Duodenal mucosa (tissue), 2 donors: ENCODE data around the gene PRR33.
"Not testable (repeated sequence)": the region's sequence is repeated elsewhere in the genome, so short reads cannot be mapped to it uniquely, and the experiment has no call there.

ENCODE experiments used
- H3K27ac ChIP-seq: one replicate; pipeline ENCODE4 v1.7.0; 2013; ENCODE audit warnings: low read depth, low read length
- H3K27me3 ChIP-seq, 2 donors: one replicate each; pipeline ENCODE4 v1.7.0; 2013; ENCODE audit warnings: low read length in 2 of 2, control low read depth in 1 of 2; ENCODE audit not compliant: insufficient read depth in 2 of 2, control insufficient read depth in 1 of 2
- H3K36me3 ChIP-seq, 2 donors: one replicate each; pipeline ENCODE4 v1.7.0; 2013; ENCODE audit warnings: low read length in 2 of 2, control low read depth in 1 of 2; ENCODE audit not compliant: insufficient read depth in 2 of 2, control insufficient read depth in 1 of 2
- H3K4me1 ChIP-seq, 2 donors: one replicate each; pipeline ENCODE4 v1.7.0; 2013; ENCODE audit warnings: low read length in 2 of 2, control low read depth in 1 of 2; ENCODE audit not compliant: insufficient read depth in 2 of 2, control insufficient read depth in 1 of 2
- H3K4me3 ChIP-seq, 2 donors: one replicate each; pipeline ENCODE4 v1.7.0; 2013; ENCODE audit warnings: low read length in 2 of 2, low read depth in 1 of 2
- H3K9ac ChIP-seq, 2 donors: one replicate each; pipeline ENCODE4 v1.7.0; 2013; ENCODE audit warnings: low read length in 2 of 2, low read depth in 1 of 2
- H3K9me3 ChIP-seq, 2 donors: one replicate each; pipeline ENCODE4 v1.7.0; 2013; ENCODE audit warnings: low read length in 2 of 2, control low read depth in 1 of 2; ENCODE audit not compliant: control insufficient read depth in 1 of 2

PRR33 gene

DNA sequence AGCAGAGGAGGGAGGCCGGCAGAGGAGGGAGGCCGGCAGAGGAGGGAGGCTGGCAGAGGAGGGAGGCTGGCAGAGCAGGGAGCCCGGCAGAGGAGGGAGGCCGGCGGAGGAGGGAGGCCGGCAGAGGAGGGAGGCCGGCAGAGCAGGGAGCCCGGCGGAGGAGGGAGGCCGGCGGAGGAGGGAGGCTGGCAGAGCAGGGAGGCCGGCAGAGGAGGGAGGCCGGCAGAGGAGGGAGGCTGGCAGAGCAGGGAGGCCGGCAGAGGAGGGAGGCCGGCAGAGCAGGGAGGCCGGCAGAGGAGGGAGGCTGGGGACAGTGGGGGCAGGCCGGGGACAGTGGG lies 17.9 kb downstream of the PRR33 start:
- not testable (repeated sequence) for H3K4me3 ChIP-seq, H3K27ac ChIP-seq

DNA sequence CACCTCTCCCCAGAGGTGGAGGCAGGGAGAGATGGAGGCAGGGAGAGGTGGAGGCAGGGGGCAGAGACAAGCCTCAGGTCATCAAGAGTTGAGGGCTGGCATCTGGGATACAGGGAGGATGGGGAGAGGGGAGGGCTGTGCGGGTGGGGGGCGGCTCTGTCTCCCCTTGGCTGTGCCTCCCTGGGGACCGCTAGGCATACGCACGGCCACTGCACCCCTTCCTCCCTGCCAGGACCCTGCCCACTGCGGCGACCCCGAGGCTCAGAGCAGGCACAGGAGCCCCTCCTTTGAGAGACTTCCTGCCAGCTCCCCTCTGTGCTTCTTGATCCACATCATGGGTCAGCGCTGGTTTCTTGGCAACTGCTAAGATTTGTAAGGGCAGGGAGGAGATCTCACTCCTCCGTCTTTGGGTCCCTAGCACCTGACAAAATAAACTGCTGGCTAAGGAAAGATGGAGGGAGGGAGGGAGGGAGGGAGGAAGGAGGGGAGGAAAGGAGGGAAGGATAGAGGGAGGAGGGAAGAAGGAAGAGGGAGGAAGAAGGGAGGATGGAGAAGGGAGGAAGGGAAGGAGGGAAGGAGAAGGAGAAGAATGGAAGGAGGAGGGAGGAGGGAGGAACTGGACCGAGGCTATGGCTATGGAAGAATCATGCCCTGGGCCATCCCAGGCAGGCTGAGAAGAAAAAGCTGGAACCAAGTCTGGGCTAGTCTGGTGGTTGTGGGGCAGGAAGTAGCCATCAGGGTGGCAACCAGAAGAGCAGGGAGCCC lies 18.5 kb downstream of the PRR33 start:
- no peak overlapping the region for H3K4me3 ChIP-seq

More for the DNA sequence above, 17.9 kb downstream of the PRR33 start:
- not testable (repeated sequence) for H3K36me3 ChIP-seq, H3K27me3 ChIP-seq, H3K9ac ChIP-seq, H3K9me3 ChIP-seq
- H3K4me1 ChIP-seq: peaks cover 0 to 16% of the 10 kb centered on the region in 2 donors

GRCh38 chr11:1872267-1872985 lies 19.3 kb downstream of the PRR33 start:
- no peak overlapping the region for H3K27ac ChIP-seq
- no peak overlapping the region for H3K4me3 ChIP-seq
- peaks cover 0 to 3% of the 10 kb centered on the region in 2 donors for H3K27me3 ChIP-seq
- H3K9ac ChIP-seq: no peak overlapping the region
- H3K4me1 ChIP-seq: peaks cover 0 to 18% of the 10 kb centered on the region in 2 donors
- no peaks in the 10 kb centered on the region for H3K36me3 ChIP-seq
- H3K9me3 ChIP-seq: no peaks in the 10 kb centered on the region

More for the DNA sequence above, 18.5 kb downstream of the PRR33 start:
- H3K36me3 ChIP-seq: no peaks in the 10 kb centered on the region
- peaks cover 0 to 3% of the 10 kb centered on the region in 2 donors for H3K27me3 ChIP-seq
- no peak overlapping the region for H3K9ac ChIP-seq
- peak overlapping the region; percentile 32 for H3K27ac ChIP-seq
- no peaks in the 10 kb centered on the region for H3K9me3 ChIP-seq
- H3K4me1 ChIP-seq: peaks cover 0 to 18% of the 10 kb centered on the region in 2 donors

GRCh38 chr11:1871531-1871930 lies 20.2 kb downstream of the PRR33 start:
- no peak overlapping the region for H3K27ac ChIP-seq
- no peak overlapping the region for H3K9ac ChIP-seq
- H3K9me3 ChIP-seq: no peaks in the 10 kb centered on the region
- H3K4me1 ChIP-seq: peaks cover 0 to 17% of the 10 kb centered on the region in 2 donors
- H3K36me3 ChIP-seq: no peaks in the 10 kb centered on the region
- peak overlapping the region; percentile 36 to 40 for H3K4me3 ChIP-seq
- H3K27me3 ChIP-seq: peaks cover 0 to 3% of the 10 kb centered on the region in 2 donors

DNA sequence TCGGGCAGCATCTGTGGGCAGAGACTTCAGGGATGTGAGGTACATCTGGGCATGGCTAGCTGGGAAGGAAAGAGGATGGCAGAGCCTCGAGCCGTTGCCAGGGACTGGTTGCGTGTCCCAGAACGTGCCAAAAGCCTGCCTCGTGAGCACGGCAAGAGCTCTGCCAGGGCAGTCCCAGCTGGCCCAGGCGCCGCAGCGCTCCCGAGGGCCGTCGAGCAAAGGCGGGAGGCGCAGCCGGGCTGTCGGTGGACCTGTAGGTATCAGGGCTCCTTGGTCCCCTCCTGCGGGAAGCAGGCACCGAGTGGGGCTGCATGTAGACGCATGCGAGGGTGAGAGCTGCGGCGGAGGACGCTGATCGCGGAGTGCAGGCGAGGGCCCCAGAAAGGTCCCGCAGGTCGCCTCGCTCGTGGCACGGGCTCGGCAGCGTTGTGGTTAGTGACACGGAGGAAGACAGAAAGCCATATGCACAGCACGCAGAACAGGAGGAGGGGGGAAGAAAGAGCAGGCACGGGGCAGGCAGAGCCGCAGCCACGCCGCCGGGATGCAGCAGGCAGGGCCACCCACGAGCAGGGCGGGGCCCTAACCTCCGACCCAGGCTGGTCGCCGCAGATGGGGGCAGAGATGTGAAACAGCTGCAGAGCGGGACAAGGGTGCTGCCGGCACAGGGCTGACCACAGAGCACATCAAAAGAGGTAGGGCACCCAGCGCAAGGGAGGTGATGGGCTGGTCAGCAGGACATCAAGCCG lies 20.8 kb downstream of the PRR33 start:
- Histone ChIP-seq H3K27ac (peak overlapping the region; percentile 10), H3K36me3 (no peaks in the 10 kb centered on the region), H3K9ac (peak overlapping the region in 1 of 2 donors; percentile 1), H3K4me3 (peak overlapping the region; percentile 36 to 40), H3K9me3 (no peaks in the 10 kb centered on the region), H3K4me1 (peaks cover 0 to 17% of the 10 kb centered on the region in 2 donors), H3K27me3 (peaks cover 0 to 3% of the 10 kb centered on the region in 2 donors)

DNA sequence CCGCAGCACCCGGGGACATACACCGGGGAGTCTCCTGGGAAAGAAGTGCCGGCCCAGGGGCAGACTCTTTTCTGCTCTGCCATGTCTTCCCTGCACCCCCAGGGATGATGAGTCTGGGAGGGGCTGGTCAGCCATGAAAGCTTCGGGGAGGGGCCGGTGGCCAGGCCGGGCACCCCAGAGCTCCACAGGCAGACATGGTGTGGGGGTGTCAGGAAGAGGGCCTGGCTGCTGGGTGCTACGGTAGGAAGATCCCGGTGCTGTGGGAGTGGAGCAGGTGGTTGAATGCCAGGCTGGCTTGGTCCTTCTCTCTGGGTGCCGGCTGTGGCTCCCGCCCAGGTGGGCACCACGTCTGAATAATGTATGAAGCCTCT lies 21.4 kb downstream of the PRR33 start:
- Histone ChIP-seq H3K27ac (no peak overlapping the region), H3K27me3 (peaks cover 0 to 3% of the 10 kb centered on the region in 2 donors), H3K36me3 (no peaks in the 10 kb centered on the region), H3K4me3 (peak overlapping the region in 1 of 2 donors; percentile 36), H3K9ac (peak overlapping the region in 1 of 2 donors; percentile 1), H3K4me1 (peaks cover 0 to 16% of the 10 kb centered on the region in 2 donors), H3K9me3 (no peaks in the 10 kb centered on the region)

- Histone ChIP-seq H3K9ac (no peak overlapping the region), H3K27me3 (peaks cover 0 to 3% of the 10 kb centered on the region in 2 donors), H3K27ac (peak overlapping the region; percentile 10), H3K4me3 (peak overlapping the region in 1 of 2 donors; percentile 16), H3K36me3 (no peaks in the 10 kb centered on the region), H3K4me1 (peaks cover 0 to 21% of the 10 kb centered on the region in 2 donors), H3K9me3 (no peaks in the 10 kb centered on the region)
These were observed 22.0 kb downstream of the PRR33 start for GRCh38 chr11:1869427-1870325.

DNA sequence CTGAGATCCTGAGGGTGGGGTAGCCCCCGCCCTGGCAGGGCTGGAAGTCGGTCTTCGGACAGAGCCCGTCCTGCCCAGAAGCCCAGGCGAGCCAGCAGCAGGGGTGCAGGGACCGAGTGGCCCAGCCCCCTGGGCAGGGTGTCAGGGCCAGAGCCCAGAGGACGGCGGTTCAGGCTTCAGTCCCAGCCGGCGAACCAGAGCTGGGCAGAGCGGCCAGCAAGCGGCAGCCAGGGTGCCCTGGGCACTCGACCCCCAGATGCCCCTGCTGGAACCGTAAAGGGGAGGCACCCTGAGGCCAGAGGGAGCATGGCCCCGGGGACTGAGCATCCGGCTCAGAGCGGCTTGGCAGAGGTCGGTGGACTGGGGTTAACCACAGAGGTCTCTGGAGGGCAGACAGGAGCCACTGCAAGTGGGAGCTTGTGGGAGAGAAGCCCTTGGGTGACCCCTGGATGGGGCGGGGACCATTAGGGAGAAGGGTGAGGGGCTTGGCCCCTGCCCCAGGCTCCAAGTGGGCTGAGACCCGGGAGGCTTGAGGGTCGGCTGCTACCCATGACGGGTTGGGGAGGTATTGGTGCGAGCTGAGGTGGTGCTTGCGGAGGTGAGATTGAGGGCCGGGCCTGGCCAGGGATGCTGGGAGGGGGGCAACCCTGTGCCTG lies 22.9 kb downstream of the PRR33 start:
- Histone ChIP-seq H3K9ac (no peak overlapping the region), H3K36me3 (no peaks in the 10 kb centered on the region), H3K4me1 (peaks cover under 1 to 23% of the 10 kb centered on the region in 2 donors), H3K4me3 (no peak overlapping the region), H3K27me3 (peaks cover 0 to 3% of the 10 kb centered on the region in 2 donors), H3K27ac (no peak overlapping the region), H3K9me3 (no peaks in the 10 kb centered on the region)

DNA sequence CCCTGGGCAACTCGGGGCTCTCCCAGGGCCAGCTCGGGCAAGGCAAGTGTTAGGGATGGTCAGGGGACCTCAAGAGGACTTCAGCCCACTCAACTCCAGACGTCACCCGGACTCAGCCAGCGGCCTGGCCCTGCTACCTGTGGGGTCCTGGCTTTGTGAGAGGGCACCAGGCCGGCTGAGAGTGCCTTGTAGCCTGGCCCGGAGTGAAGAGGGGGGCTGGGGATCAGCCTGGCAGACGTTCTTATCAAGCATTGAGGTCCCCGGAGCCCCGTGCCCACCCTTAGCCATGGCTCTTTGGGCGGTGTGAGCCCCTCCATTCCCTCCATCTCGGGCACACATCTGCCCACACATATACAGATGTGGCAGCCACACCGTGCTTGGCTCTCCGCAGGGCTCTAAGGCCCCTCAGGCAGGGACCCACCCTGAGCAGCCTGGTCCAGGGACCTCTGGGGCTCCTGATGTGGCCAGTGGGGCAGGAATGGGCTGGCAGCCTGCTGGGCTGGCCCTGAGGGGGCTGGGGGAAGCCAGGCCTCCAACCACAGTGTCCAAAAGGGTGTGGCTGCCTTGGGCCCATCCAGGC lies 23.5 kb downstream of the PRR33 start:
- no peaks in the 10 kb centered on the region for H3K9me3 ChIP-seq
- peaks cover 0 to 3% of the 10 kb centered on the region in 2 donors for H3K27me3 ChIP-seq
- H3K4me3 ChIP-seq: no peak overlapping the region
- peaks cover 6 to 29% of the 10 kb centered on the region in 2 donors for H3K4me1 ChIP-seq
- H3K9ac ChIP-seq: no peak overlapping the region
- no peaks in the 10 kb centered on the region for H3K36me3 ChIP-seq
- H3K27ac ChIP-seq: no peak overlapping the region
